C4-2B (cell line): ENCODE data around the gene MLH1.

ENCODE experiments used
- H3K27ac ChIP-seq: fragments of 450-650 bp; 2 replicates; pipeline ENCODE4 v1.5.1; 2017
- ZFX ChIP-seq: fragments of 450-650 bp; IDR thresholded peaks from 2 replicates; pipeline ENCODE4 v1.6.1; 2017
- TF ChIP-seq, protein P1 (sequence below): fragments of 450-650 bp; conservative IDR thresholded peaks from 2 replicates; pipeline ENCODE4 v1.5.1; 2017; ENCODE audit warnings: mild to moderate bottlenecking

The MLH1 gene

DNA sequence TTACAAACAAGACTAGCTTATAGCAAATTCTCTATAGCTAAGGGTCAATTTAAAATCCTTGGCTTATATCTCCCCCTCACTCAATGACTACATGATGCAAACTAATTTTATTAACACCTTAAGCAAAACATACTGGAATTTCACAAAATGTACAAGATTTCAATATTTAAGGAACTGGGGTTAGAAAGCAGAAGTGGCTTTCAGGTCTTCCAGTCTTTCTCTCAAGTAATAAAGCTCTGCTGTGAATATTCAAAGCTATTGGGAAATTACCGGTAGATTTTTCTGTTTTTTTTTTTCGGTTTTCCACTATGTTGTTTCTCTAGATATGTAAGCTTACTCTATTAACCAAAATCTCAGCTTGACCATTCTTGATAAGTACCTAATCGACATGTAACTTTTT lies 4.3 kb upstream of the MLH1 start:
- no peak overlapping the region for H3K27ac ChIP-seq

DNA sequence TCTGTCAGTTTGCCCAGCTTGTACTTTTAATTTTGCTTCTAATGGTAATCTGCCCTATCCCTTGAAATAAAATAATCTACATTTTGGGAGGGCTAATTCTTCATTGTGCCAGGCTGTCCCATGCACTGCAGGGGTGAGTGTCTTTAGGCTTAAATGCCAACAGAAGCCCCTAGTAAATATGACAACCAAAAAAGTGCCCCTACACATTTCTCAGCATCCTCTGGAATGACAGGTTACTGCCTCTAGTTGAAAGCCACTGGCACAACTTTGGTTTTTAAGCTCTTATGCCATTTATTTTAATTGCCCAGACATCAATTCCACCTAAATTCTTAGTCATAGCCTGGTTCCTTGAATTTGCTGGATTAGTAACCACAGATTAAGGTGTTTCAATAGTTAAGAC lies 3.8 kb upstream of the MLH1 start:
- H3K27ac ChIP-seq, result no peak overlapping the region
- TF ChIP-seq ZFX, result no peak
- TF ChIP-seq, protein P1, sequence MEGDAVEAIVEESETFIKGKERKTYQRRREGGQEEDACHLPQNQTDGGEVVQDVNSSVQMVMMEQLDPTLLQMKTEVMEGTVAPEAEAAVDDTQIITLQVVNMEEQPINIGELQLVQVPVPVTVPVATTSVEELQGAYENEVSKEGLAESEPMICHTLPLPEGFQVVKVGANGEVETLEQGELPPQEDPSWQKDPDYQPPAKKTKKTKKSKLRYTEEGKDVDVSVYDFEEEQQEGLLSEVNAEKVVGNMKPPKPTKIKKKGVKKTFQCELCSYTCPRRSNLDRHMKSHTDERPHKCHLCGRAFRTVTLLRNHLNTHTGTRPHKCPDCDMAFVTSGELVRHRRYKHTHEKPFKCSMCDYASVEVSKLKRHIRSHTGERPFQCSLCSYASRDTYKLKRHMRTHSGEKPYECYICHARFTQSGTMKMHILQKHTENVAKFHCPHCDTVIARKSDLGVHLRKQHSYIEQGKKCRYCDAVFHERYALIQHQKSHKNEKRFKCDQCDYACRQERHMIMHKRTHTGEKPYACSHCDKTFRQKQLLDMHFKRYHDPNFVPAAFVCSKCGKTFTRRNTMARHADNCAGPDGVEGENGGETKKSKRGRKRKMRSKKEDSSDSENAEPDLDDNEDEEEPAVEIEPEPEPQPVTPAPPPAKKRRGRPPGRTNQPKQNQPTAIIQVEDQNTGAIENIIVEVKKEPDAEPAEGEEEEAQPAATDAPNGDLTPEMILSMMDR, result no peak

More for the DNA sequence above, 4.3 kb upstream of the MLH1 start:
- TF ChIP-seq ZFX, result no peak
- TF ChIP-seq, protein P1, result no peak

DNA sequence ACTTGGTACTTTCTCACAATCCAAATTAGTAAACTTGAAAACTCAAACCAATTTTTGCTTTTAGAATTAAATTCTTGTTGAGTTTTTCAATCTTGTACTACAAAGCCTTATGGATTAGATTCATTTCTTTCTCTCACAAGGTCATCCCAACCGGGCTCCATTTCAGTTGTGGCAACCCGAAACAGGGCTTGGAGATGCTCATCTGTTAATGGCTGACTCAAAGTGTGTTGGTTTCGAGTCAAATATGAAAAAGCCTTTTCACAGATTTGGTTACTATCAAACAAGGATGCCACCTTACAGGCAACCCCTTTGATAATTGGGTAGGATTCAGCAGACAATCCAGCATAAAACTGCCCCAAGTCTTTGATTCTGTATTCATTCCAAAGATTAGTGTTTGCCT lies 2.2 kb upstream of the MLH1 start:
- H3K27ac ChIP-seq, result no peak overlapping the region
- TF ChIP-seq ZFX, result no peak
- TF ChIP-seq, protein P1, result no peak

DNA sequence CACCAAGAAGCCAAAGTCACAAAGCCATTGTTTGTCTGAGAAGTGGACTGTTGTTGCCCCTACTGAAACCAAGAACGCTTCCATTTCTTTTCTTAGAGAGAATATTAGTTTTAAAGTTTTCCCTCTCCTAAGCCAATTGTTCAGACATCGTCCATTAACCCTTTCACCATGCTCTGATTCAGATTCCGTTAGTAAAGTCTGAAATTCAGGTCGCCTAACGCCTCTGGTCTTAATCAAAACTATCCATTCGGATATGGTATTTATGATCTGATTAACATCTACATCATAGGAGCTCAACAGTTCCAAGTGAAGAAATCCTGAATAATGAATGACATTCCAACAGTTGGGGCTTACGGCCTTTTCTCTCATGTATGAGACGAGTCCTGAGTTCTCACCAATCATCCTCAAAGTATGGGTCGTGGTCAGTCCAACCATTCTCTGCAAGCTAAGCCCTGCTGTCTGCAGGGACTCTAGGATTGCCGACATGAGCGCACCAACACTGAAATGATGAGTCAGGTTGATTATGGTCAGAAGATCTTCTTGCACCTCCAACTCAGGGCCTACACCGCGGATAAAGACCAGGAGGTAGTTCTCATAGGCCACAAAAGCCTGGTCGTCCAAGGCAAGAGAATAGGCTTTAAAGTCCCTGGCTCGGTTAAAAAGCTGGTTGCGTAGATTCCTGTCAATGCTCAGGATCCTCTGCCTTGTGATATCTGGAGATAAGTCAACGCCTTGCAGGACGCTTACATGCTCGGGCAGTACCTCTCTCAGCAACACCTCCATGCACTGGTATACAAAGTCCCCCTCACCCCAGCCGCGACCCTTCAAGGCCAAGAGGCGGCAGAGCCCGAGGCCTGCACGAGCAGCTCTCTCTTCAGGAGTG lies 1.2 kb upstream of the MLH1 start:
- TF ChIP-seq, protein P1, result no peak
- TF ChIP-seq ZFX, result no peak
- H3K27ac ChIP-seq, result peak overlapping the region; percentile 83

DNA sequence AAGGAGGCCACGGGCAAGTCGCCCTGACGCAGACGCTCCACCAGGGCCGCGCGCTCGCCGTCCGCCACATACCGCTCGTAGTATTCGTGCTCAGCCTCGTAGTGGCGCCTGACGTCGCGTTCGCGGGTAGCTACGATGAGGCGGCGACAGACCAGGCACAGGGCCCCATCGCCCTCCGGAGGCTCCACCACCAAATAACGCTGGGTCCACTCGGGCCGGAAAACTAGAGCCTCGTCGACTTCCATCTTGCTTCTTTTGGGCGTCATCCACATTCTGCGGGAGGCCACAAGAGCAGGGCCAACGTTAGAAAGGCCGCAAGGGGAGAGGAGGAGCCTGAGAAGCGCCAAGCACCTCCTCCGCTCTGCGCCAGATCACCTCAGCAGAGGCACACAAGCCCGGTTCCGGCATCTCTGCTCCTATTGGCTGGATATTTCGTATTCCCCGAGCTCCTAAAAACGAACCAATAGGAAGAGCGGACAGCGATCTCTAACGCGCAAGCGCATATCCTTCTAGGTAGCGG lies 452 bp upstream of the MLH1 start, which contains the start of gene EPM2AIP1:
Gene EPM2AIP1, minus strand, starts transcription at position 326 of the 520 bp plus-strand sequence. Its CDS starts 54 bp downstream, at position 272.
- peak; percentile 88 for TF ChIP-seq ZFX
- TF ChIP-seq, protein P1, result peak; percentile 26
- peak within 1 kb of the TSS; percentile 83 for H3K27ac ChIP-seq

DNA sequence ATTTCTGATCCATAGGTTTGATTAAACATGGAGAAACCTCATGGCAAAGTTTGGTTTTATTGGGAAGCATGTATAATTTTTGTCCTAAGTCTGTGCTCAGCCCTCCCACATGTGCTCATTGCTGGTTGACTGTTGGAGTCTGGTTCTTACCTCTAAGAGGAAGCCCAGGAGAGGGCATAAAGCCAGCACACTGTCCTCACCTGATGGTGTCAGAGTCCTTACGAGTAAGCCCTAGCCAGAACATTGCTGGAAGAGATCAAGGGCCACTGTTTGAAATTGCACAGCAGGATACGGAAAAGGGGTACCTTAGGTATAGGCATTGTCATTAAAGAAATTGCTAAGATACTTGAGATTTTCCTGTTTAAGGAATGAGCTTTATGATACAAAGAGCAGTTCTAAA lies 21.3 kb downstream of the MLH1 start:
- H3K27ac ChIP-seq, result no peak overlapping the region
- TF ChIP-seq ZFX, result no peak
- TF ChIP-seq, protein P1, result no peak

DNA sequence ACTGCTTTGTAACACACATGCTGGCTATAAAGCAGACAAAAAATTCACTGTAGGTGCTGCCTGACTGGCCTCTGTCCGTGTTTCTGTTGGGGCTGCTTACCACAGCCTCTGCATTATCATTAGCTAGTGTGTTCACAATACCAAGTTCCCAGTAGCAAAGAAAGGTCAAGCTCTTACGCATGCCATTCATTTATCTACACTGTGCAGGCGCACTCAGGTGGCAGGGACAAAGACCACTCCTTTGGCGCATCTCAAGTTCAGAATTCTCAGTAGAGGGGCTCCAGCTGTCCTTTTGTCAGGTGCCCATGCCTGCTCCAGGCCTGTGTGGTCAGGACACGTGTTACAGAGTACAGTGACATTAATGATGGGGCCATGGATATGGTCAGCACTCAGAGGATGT lies 22.3 kb downstream of the MLH1 start:
- H3K27ac ChIP-seq, result no peak overlapping the region
- TF ChIP-seq, protein P1, result no peak
- no peak for TF ChIP-seq ZFX
